Hepatocyte (in vitro differentiated cells): Measurements from ENCODE around the gene ADAMTS5. TPM values are rescaled to one million over a fixed set of nuclear protein-coding genes. Genes with fewer than 3 reads are reported as not detected.

Source experiments
- DNase-seq: peaks from one replicate; pipeline ENCODE4 v3.0.0-alpha.2; 2016; ENCODE audit warnings: low spot score
- H2AFZ ChIP-seq: fragments of 200-600 bp; sonication (generic); 2 replicates; pipeline ENCODE4 v1.6.0; 2016; ENCODE audit warnings: antibody characterized with exemption, mild to moderate bottlenecking
- H3K27ac ChIP-seq: fragments of 200-600 bp; sonication (generic); 2 replicates; pipeline ENCODE4 v1.5.1; 2016; ENCODE audit warnings: mild to moderate bottlenecking
- H3K27me3 ChIP-seq: fragments of 200-600 bp; sonication (generic); 2 replicates; pipeline ENCODE4 v1.6.1; 2016
- H3K36me3 ChIP-seq: fragments of 200-600 bp; sonication (generic); replicated peaks from 2 replicates; pipeline ENCODE4 v1.5.1; 2016; ENCODE audit warnings: low read depth; ENCODE audit not compliant: insufficient read depth
- H3K4me1 ChIP-seq: fragments of 200-600 bp; sonication (generic); 2 replicates; pipeline ENCODE4 v1.5.1; 2016; ENCODE audit warnings: mild to moderate bottlenecking, moderate library complexity; ENCODE audit not compliant: insufficient read depth
- H3K4me2 ChIP-seq: fragments of 200-600 bp; sonication (generic); 2 replicates; pipeline ENCODE4 v1.6.0; 2016
- H3K4me3 ChIP-seq: fragments of 200-600 bp; sonication (generic); 2 replicates; pipeline ENCODE4 v1.5.1; 2016; ENCODE audit warnings: mild to moderate bottlenecking
- H3K79me2 ChIP-seq: fragments of 200-600 bp; sonication (generic); 2 replicates; pipeline ENCODE4 v1.6.0; 2017; ENCODE audit warnings: mild to moderate bottlenecking
- H3K9me2 ChIP-seq: fragments of 200-600 bp; sonication (generic); replicated peaks from 2 replicates; pipeline ENCODE4 v1.6.0; 2017; ENCODE audit warnings: mild to moderate bottlenecking; ENCODE audit not compliant: insufficient read depth
- H3K9me3 ChIP-seq: fragments of 200-600 bp; sonication (generic); 2 replicates; pipeline ENCODE4 v1.5.1; 2016; ENCODE audit warnings: low read depth, mild to moderate bottlenecking
- H4K20me1 ChIP-seq: fragments of 200-600 bp; sonication (generic); 2 replicates; pipeline ENCODE4 v1.6.0; 2016; ENCODE audit warnings: mild to moderate bottlenecking; ENCODE audit not compliant: insufficient read depth, poor library complexity, severe bottlenecking
- EZH2 ChIP-seq: fragments of 200-600 bp; sonication (generic); IDR thresholded peaks from 2 replicates; pipeline ENCODE4 v1.6.1; 2016; ENCODE audit warnings: antibody characterized with exemption, mild to moderate bottlenecking, borderline replicate concordance
- EZH2phosphoT487 ChIP-seq: fragments of 200-600 bp; sonication (generic); IDR thresholded peaks from one replicate; pipeline ENCODE4 v1.6.1; 2018; ENCODE audit warnings: antibody characterized with exemption, mild to moderate bottlenecking, low read depth, moderate library complexity; ENCODE audit not compliant: unreplicated experiment, severe bottlenecking
- WGBS: methylation state at CpG from one replicate; pipeline ENCODE4 v1.1.6; 2016; ENCODE audit warnings: low lambda C conversion rate; ENCODE audit errors: missing lambda C conversion rate; 5-methylcytosine and 5-hydroxymethylcytosine counted together
- polyA plus RNA-seq: library from polyadenylated mRNA; unstranded; fragments of >200 nt; fragmentation: Nextera tagmentation; extraction: Ambion mirVana; gene quantifications from 2 replicates; pipeline ENCODE4 v1.2.1, GENCODE V29; 2016
- total RNA-seq: library from RNA; depleted of rRNA; stranded (reverse); fragments of >200 nt; gene quantifications from 2 replicates; pipeline ENCODE4 v1.2.3, GENCODE V29; 2014
- TF ChIP-seq, protein P1 (sequence below): fragments of 200-600 bp; sonication (generic); IDR thresholded peaks from 2 replicates; pipeline ENCODE4 v1.5.1; 2016; ENCODE audit warnings: antibody characterized with exemption, mild to moderate bottlenecking; ENCODE audit not compliant: poor library complexity

The ADAMTS5 gene
- total and polyA plus RNA-seq, 2 experiments from 2014 or later, result 1.4 to 3.1 TPM

DNA sequence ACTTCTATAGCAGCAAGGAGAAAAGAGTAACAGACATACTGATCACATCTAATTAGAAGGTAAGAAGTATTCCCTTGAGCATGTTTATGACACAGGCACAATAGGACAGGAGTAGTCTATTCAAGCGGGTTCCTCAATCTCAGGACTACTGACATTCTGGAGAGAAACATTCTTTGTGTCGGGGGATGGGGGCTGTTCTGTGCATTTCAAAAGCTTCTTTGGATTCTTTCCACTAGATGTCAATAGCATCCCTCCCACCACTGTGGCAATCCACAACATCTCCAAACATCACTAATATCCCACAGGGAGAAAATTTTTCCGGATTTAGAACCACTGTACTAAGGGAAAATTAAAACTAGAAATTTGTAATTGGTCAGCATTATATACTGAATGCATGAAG is 56.9 kb downstream of the ADAMTS5 start:
- peak; percentile 39 for DNase-seq
- H3K27me3 ChIP-seq, result no peaks in the 10 kb centered on the region
- 69% methylated on average over 3 of the region's 3 CpGs for WGBS

DNA sequence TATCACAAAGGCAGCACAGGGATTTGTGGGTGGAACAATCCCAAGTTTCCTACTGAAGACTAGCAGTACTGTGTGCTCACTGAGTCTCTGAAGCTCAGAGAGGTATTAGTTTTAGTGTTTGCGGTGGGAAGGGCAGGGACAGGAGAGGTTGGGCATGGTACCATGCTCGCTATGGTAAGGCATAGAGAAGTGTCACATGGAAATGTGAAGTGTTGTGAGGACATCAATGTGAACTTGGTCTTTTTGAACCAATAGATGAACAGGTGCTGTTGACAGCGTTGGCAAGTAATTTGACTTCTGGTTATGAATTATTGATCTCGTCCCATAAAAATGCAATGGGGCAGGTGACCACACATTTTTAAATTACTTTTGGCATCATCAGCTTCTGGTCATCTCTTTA is 65.9 kb downstream of the ADAMTS5 start:
- Histone ChIP-seq H4K20me1 (no peaks in the 10 kb centered on the region), H3K9me3 (no peaks in the 10 kb centered on the region), H3K27ac (no peak overlapping the region), H3K4me2 (no peak overlapping the region), H3K36me3 (no peaks in the 10 kb centered on the region), H3K79me2 (no peaks in the 10 kb centered on the region), H3K27me3 (no peaks in the 10 kb centered on the region), H3K4me3 (no peak overlapping the region), H3K4me1 (no peaks in the 10 kb centered on the region), H3K9me2 (no peaks in the 10 kb centered on the region), H2AFZ (no peak overlapping the region)
- 42% methylated on average over 4 of the region's 4 CpGs for WGBS
- TF ChIP-seq EZH2phosphoT487 (no peak), EZH2 (no peak)
- TF ChIP-seq, protein P1, sequence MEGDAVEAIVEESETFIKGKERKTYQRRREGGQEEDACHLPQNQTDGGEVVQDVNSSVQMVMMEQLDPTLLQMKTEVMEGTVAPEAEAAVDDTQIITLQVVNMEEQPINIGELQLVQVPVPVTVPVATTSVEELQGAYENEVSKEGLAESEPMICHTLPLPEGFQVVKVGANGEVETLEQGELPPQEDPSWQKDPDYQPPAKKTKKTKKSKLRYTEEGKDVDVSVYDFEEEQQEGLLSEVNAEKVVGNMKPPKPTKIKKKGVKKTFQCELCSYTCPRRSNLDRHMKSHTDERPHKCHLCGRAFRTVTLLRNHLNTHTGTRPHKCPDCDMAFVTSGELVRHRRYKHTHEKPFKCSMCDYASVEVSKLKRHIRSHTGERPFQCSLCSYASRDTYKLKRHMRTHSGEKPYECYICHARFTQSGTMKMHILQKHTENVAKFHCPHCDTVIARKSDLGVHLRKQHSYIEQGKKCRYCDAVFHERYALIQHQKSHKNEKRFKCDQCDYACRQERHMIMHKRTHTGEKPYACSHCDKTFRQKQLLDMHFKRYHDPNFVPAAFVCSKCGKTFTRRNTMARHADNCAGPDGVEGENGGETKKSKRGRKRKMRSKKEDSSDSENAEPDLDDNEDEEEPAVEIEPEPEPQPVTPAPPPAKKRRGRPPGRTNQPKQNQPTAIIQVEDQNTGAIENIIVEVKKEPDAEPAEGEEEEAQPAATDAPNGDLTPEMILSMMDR, result no peak
- no peak for DNase-seq

More for the DNA sequence above, 56.9 kb downstream of the ADAMTS5 start:
- TF ChIP-seq EZH2, result no peak
- TF ChIP-seq, protein P1, result peak; percentile 30
- no peak for TF ChIP-seq EZH2phosphoT487
- Histone ChIP-seq H3K9me3 (no peaks in the 10 kb centered on the region), H3K27ac (no peak overlapping the region), H3K4me3 (no peak overlapping the region), H3K4me2 (no peak overlapping the region), H2AFZ (no peak overlapping the region), H3K79me2 (no peaks in the 10 kb centered on the region), H4K20me1 (no peaks in the 10 kb centered on the region), H3K36me3 (no peaks in the 10 kb centered on the region), H3K4me1 (no peaks in the 10 kb centered on the region), H3K9me2 (no peaks in the 10 kb centered on the region)

DNA sequence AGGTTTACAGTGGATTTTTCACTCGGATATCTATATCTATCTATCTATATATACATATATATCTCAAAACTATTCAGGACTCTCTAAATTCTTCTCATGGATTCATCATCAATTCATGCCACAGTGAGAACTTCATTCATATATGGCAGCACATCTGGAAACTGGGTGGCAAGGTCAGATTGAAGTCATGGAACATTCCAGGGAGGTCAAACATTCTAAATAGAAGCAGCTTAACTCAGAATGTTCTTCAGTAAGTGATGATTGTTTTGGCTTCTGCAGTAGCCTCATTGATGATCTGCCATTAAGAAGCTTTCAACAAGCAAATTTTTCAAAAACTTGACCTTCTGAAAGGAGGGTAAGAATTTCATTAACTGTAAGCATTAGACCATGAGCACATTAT is 74.7 kb downstream of the ADAMTS5 start:
- Histone ChIP-seq H3K9me3 (no peaks in the 10 kb centered on the region), H3K4me1 (no peaks in the 10 kb centered on the region), H3K79me2 (no peaks in the 10 kb centered on the region), H3K36me3 (no peaks in the 10 kb centered on the region), H3K27ac (no peak overlapping the region), H3K4me3 (no peak overlapping the region), H4K20me1 (no peaks in the 10 kb centered on the region), H3K4me2 (no peak overlapping the region), H3K9me2 (no peaks in the 10 kb centered on the region), H2AFZ (no peak overlapping the region), H3K27me3 (no peaks in the 10 kb centered on the region)
- TF ChIP-seq EZH2phosphoT487, result no peak
- TF ChIP-seq EZH2, result no peak
- TF ChIP-seq, protein P1, result no peak
- 88% methylated on average over 1 of the region's 1 CpG for WGBS
- DNase-seq, result no peak

DNA sequence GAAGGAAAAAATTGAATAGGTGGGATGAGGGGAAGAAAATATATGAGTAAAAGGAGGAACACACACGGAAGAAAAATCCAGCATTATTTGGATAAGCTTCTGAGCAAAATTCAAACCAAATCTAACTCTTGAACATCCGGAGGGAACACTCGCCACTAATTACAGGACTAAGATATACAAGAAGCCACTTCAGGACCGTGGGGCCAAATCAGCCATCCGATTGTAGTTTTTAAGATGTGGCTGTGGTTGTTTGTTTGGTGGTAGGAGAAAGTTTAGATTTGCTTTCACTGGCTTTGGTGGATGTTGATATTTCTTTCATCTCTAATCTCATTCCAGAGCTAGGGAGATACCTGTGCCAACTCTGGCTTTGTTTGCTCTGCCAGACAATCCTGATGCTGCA is 78.0 kb downstream of the ADAMTS5 start:
- Histone ChIP-seq H3K4me1 (no peaks in the 10 kb centered on the region), H3K4me3 (no peak overlapping the region), H3K27me3 (no peaks in the 10 kb centered on the region), H2AFZ (no peak overlapping the region), H3K9me2 (no peaks in the 10 kb centered on the region), H3K36me3 (no peaks in the 10 kb centered on the region), H3K27ac (no peak overlapping the region), H3K79me2 (no peaks in the 10 kb centered on the region), H3K9me3 (no peaks in the 10 kb centered on the region), H4K20me1 (no peaks in the 10 kb centered on the region), H3K4me2 (no peak overlapping the region)
- TF ChIP-seq, protein P1, result no peak
- TF ChIP-seq EZH2 (no peak), EZH2phosphoT487 (no peak)
- WGBS, result 56% methylated on average over 5 of the region's 5 CpGs
- no peak for DNase-seq
